Liver (tissue), 3 donors: ENCODE data around the gene U2AF1.
"Not testable (repeated sequence)": the region's sequence is repeated elsewhere in the genome, so short reads cannot be mapped to it uniquely, and the experiment has no call there.

Experiments used
- ATF3 ChIP-seq: IDR thresholded peaks from 2 replicates; pipeline ENCODE4 v1.6.1; 2016; ENCODE audit warnings: antibody characterized with exemption
- CTCF ChIP-seq: fragments of 150-350 bp; IDR thresholded peaks from 2 replicates; pipeline ENCODE4 v1.5.1; 2017; ENCODE audit warnings: improper control_type of control experiment, low read depth, low read length; ENCODE audit not compliant: missing input control
- TAF1 ChIP-seq: conservative IDR thresholded peaks from 2 replicates; pipeline ENCODE4 v1.6.1; 2016; ENCODE audit warnings: antibody characterized with exemption, mild to moderate bottlenecking
- donor health status: healthy.
- donor health status: healthy.

- TF ChIP-seq CTCF, ATF3, TAF1: not testable (repeated sequence)
Measured at GRCh38 chr21:43075170-43076022, 32.0 kb downstream of the U2AF1 start, which contains the start of gene CBS.
